GM12878 (cell line): ENCODE data around the gene MSH5. TPM values are rescaled to one million over a fixed set of nuclear protein-coding genes. Genes with fewer than 3 reads are reported as not detected.

Experiments used
- CBX5 ChIP-seq: sonication (generic); IDR thresholded peaks from 2 replicates; pipeline ENCODE4 v1.6.1; 2016; ENCODE audit warnings: low read depth, moderate library complexity, mild to moderate bottlenecking, inconsistent platforms
- CREB1 ChIP-seq: IDR thresholded peaks from 2 replicates; pipeline ENCODE4 v1.6.1; 2012; ENCODE audit warnings: low read depth, mild to moderate bottlenecking, inconsistent platforms
- ESRRA ChIP-seq: IDR thresholded peaks from 2 replicates; pipeline ENCODE4 v1.6.1; 2012; ENCODE audit warnings: mild to moderate bottlenecking, low read length, improper control_type of control experiment
- KLF5 ChIP-seq: fragments of 450-650 bp; IDR thresholded peaks from 2 replicates; pipeline ENCODE4 v1.6.1; 2014; ENCODE audit warnings: mild to moderate bottlenecking; ENCODE audit not compliant: partially characterized antibody
- MAX ChIP-seq: IDR thresholded peaks from 2 replicates; pipeline ENCODE4 v1.6.1; 2012; ENCODE audit warnings: low read depth, low read length, improper control_type of control experiment
- NR2C1 ChIP-seq: fragments of 450-650 bp; IDR thresholded peaks from 2 replicates; pipeline ENCODE4 v1.6.1; 2017; ENCODE audit warnings: antibody characterized with exemption, mild to moderate bottlenecking, moderate library complexity
- NR2C2 ChIP-seq: IDR thresholded peaks from 2 replicates; pipeline ENCODE4 v1.6.1; 2011; ENCODE audit warnings: borderline replicate concordance, low read depth; ENCODE audit not compliant: control insufficient read depth, insufficient read length
- RAD51 ChIP-seq: fragments of 450-650 bp; IDR thresholded peaks from 2 replicates; pipeline ENCODE4 v1.6.1; 2016; ENCODE audit warnings: moderate library complexity, mild to moderate bottlenecking, inconsistent platforms
- RELA ChIP-seq: fragments of 450-650 bp; IDR thresholded peaks from 2 replicates; pipeline ENCODE4 v1.8.0; 2014; ENCODE audit warnings: borderline replicate concordance; ENCODE audit not compliant: partially characterized antibody
- SUPT20H ChIP-seq: IDR thresholded peaks from 2 replicates; pipeline ENCODE4 v1.6.1; 2011; ENCODE audit warnings: low read depth, mild to moderate bottlenecking, low read length, moderate library complexity, borderline replicate concordance; ENCODE audit not compliant: control insufficient read depth
- TCF12 ChIP-seq: IDR thresholded peaks from 2 replicates; pipeline ENCODE4 v1.6.1; 2011; ENCODE audit warnings: low read depth, mild to moderate bottlenecking, low read length
- ZBED1 ChIP-seq: IDR thresholded peaks from 2 replicates; pipeline ENCODE4 v1.6.1; 2016; ENCODE audit warnings: borderline replicate concordance
- ZNF217 ChIP-seq: fragments of 450-650 bp; IDR thresholded peaks from 2 replicates; pipeline ENCODE4 v1.6.1; 2017; ENCODE audit warnings: antibody characterized with exemption, mild to moderate bottlenecking
- ZNF24 ChIP-seq: fragments of 450-650 bp; IDR thresholded peaks from 2 replicates; pipeline ENCODE4 v1.6.1; 2017; ENCODE audit warnings: antibody characterized with exemption, mild to moderate bottlenecking
- ZNF384 ChIP-seq: IDR thresholded peaks from 2 replicates; pipeline ENCODE4 v1.6.1; 2012; ENCODE audit warnings: low read depth, mild to moderate bottlenecking, low read length, improper control_type of control experiment, borderline replicate concordance
- ZNF592 ChIP-seq: fragments of 450-650 bp; IDR thresholded peaks from 2 replicates; pipeline ENCODE4 v1.6.1; 2017; ENCODE audit warnings: mild to moderate bottlenecking, moderate library complexity
- ZNF687 ChIP-seq: fragments of 450-650 bp; IDR thresholded peaks from 2 replicates; pipeline ENCODE4 v1.6.1; 2017; ENCODE audit warnings: mild to moderate bottlenecking, moderate library complexity
- polyA plus RNA-seq, 11 experiments: library from polyadenylated mRNA; depleted of rRNA in 4 of 11; unstranded in 6 of 11; stranded (reverse) in 5 of 11; fragments of >200 nt; fragmentation: Nextera tagmentation in 4 of 11; fragmentation: Illumina TruSeq in 1 of 11; extraction: Ambion mirVana in 4 of 11; extraction: Trizol in 1 of 11; gene quantifications; 1 replicate in 1 of 11; 2 replicates in 10 of 11; pipeline versions ENCODE4 v1.2.1 to v1.2.3, GENCODE V29; 2011 to 2016; ENCODE audit warnings: inconsistent platforms in 2 of 11, missing spikeins in 2 of 11, low read depth in 1 of 11
- total RNA-seq, 4 experiments: library from RNA; depleted of rRNA in 3 of 4; stranded (reverse); fragments of >200 nt in 3 of 4; fragmentation: Illumina TruSeq in 1 of 4; extraction: Trizol in 1 of 4; gene quantifications; 2 replicates each; pipeline versions ENCODE4 v1.2.1 to v1.2.3, GENCODE V29; 2013 to 2021
- TF ChIP-seq, protein P1 (sequence below): fragments of 450-650 bp; IDR thresholded peaks from 2 replicates; pipeline ENCODE4 v1.6.1; 2016; ENCODE audit warnings: mild to moderate bottlenecking, moderate library complexity, borderline replicate concordance

MSH5 gene
- total and polyA plus RNA-seq, 10 of the 15 experiments (the other 5 are each of a cell fraction or from before 2014, with no cell fraction given), result 9.1 to 52.7 (median 30.0) TPM

DNA sequence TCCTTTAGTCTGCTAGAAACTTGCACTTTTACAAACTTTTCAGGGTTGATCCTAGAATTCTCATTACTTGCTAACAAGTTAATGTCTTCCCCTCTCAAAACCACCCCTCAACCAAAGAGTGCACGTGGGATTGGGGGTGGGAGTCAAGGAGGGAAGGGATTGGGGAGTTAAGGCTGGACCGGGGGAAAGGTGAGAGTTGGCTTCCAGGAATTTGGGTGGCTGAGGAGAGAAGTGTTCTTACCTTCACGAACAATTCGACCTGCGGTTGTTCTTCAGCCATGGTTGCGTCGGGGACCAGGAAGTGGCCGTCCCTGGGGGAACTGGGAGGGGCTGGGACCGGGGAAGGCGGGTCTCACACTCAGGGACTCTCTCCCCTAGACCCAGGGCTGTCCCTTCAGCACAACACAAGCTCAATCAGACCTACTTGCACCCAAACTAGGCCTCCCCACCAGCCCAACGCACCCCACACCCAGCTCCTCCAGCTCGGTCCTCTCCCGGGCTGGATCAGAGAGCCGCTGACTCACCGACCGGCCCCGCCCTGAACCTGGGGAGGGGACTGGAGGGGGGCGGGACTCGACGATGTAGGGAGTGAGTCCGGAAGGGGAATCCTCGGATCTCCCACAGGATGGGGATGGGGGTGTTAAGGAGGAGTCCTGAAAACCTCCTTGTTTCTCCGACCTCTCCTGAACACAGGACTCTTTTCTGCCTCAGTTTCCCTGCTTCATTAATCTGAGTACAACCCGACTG, 3.6 kb upstream of the MSH5 start, which contains the start of gene CLIC1 (continued):
- TF ChIP-seq ZNF687 (peak; percentile 70), ZBED1 (no peak), ZNF24 (no peak), TCF12 (no peak), MAX (no peak), ZNF592 (no peak), ESRRA (no peak), SUPT20H (no peak), CBX5 (no peak), RAD51 (no peak), ZNF384 (no peak), CREB1 (no peak), RELA (no peak), NR2C2 (no peak), ZNF217 (no peak), KLF5 (no peak), NR2C1 (no peak)
- TF ChIP-seq, protein P1, sequence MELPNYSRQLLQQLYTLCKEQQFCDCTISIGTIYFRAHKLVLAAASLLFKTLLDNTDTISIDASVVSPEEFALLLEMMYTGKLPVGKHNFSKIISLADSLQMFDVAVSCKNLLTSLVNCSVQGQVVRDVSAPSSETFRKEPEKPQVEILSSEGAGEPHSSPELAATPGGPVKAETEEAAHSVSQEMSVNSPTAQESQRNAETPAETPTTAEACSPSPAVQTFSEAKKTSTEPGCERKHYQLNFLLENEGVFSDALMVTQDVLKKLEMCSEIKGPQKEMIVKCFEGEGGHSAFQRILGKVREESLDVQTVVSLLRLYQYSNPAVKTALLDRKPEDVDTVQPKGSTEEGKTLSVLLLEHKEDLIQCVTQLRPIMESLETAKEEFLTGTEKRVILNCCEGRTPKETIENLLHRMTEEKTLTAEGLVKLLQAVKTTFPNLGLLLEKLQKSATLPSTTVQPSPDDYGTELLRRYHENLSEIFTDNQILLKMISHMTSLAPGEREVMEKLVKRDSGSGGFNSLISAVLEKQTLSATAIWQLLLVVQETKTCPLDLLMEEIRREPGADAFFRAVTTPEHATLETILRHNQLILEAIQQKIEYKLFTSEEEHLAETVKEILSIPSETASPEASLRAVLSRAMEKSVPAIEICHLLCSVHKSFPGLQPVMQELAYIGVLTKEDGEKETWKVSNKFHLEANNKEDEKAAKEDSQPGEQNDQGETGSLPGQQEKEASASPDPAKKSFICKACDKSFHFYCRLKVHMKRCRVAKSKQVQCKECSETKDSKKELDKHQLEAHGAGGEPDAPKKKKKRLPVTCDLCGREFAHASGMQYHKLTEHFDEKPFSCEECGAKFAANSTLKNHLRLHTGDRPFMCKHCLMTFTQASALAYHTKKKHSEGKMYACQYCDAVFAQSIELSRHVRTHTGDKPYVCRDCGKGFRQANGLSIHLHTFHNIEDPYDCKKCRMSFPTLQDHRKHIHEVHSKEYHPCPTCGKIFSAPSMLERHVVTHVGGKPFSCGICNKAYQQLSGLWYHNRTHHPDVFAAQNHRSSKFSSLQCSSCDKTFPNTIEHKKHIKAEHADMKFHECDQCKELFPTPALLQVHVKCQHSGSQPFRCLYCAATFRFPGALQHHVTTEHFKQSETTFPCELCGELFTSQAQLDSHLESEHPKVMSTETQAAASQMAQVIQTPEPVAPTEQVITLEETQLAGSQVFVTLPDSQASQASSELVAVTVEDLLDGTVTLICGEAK, result peak; percentile 21; the same call in 1 of the 2 replicates
